ENCODE results near the gene ARFGEF2.

The ARFGEF2 gene

GRCh38 chr20:48910347-48910781, 11.1 kb upstream of the ARFGEF2 start:
- no peak for DNase-seq (ENCODE audit: low read depth, low spot score)
- no peak overlapping the region for H3K4me3 ChIP-seq (ENCODE audit: low read depth, low read length)
- ChIA-PET CTCF (interaction anchor here (0.8 to 9.0 kb wide), 3 partner anchors 11 to 289 kb away, joined by 4 to 534 read pairs (median 7); partner anchors contain the start of gene ARFGEF2), POLR2A (no interaction called here)
- no peak for TF ChIP-seq CTCF (IDR thresholded peaks at IDR 0.05; ENCODE audit: insufficient read depth, low read length, missing control alignments)

- no peak overlapping the region for H3K4me3 ChIP-seq (ENCODE audit: low read depth, low read length)
- ChIA-PET CTCF (interaction anchor here (3.5 kb wide), 1 partner anchor 255 kb away, joined by 20 read pairs; no protein-coding TSS in a partner anchor), POLR2A (no interaction called here)
- DNase-seq (ENCODE audit: low read depth, low spot score): no peak
- TF ChIP-seq CTCF (IDR thresholded peaks at IDR 0.05; ENCODE audit: insufficient read depth, low read length, missing control alignments): no peak
Observed at GRCh38 chr20:48912065-48912464, 9.4 kb upstream of the ARFGEF2 start.

GRCh38 chr20:48916699-48917098, 4.8 kb upstream of the ARFGEF2 start:
- ChIA-PET POLR2A (no interaction called here), CTCF (interaction anchor here (1.0 to 2.4 kb wide), 4 partner anchors 11 to 277 kb away, joined by 3 to 21 read pairs (median 6); no protein-coding TSS in a partner anchor)
- TF ChIP-seq CTCF (IDR thresholded peaks at IDR 0.05; ENCODE audit: insufficient read depth, low read length, missing control alignments): no peak
- no peak for DNase-seq (ENCODE audit: low read depth, low spot score)
- H3K4me3 ChIP-seq (ENCODE audit: low read depth, low read length): no peak overlapping the region

- H3K4me3 ChIP-seq (ENCODE audit: low read depth, low read length): no peak overlapping the region
- DNase-seq (ENCODE audit: low read depth, low spot score): no peak
- CTCF ChIA-PET: interaction anchor here (1.0 to 4.0 kb wide), 4 partner anchors 9 to 262 kb away, joined by 3 to 26 read pairs (median 8); no protein-coding TSS in a partner anchor
- POLR2A ChIA-PET: no interaction called here
- TF ChIP-seq CTCF (IDR thresholded peaks at IDR 0.05; ENCODE audit: insufficient read depth, low read length, missing control alignments): no peak
Observed at GRCh38 chr20:48919336-48919881, 2.1 kb upstream of the ARFGEF2 start.

GRCh38 chr20:48919882-48920526, 1.5 kb upstream of the ARFGEF2 start:
- no peak for DNase-seq (ENCODE audit: low read depth, low spot score)
- ChIA-PET POLR2A (no interaction called here), CTCF (interaction anchor here (1.0 to 4.0 kb wide), 4 partner anchors 9 to 263 kb away, joined by 3 to 26 read pairs (median 8); no protein-coding TSS in a partner anchor)
- no peak overlapping the region for H3K4me3 ChIP-seq (ENCODE audit: low read depth, low read length)
- TF ChIP-seq CTCF (IDR thresholded peaks at IDR 0.05; ENCODE audit: insufficient read depth, low read length, missing control alignments): no peak

GRCh38 chr20:48920527-48921167, 864 bp upstream of the ARFGEF2 start:
- ChIA-PET CTCF (interaction anchor here (1.0 to 4.0 kb wide), 4 partner anchors 8 to 263 kb away, joined by 3 to 26 read pairs (median 8); no protein-coding TSS in a partner anchor), POLR2A (interaction anchor here (0.6 kb wide), 1 partner anchor 177 kb away, joined by 3 read pairs; no protein-coding TSS in a partner anchor)
- no peak for DNase-seq (ENCODE audit: low read depth, low spot score)
- peak overlapping the region; percentile 91 for H3K4me3 ChIP-seq (ENCODE audit: low read depth, low read length)
- no peak for TF ChIP-seq CTCF (IDR thresholded peaks at IDR 0.05; ENCODE audit: insufficient read depth, low read length, missing control alignments)
